ENCODE measurements around the gene PTPRD. TPM values are rescaled to one million over a fixed set of nuclear protein-coding genes. Genes with fewer than 3 reads are reported as not detected.

PTPRD gene
- total RNA-seq, 4 donors from 2014 or later = 0.72 to 8.0 (median 3.0) TPM

- 66 to 73% methylated on average over 2 of the region's 2 CpGs for WGBS, 2 donors
- TF ChIP-seq POLR2A (IDR thresholded peaks at IDR 0.05) (no peak), CTCF (IDR thresholded peaks at IDR 0.05) (no peak)
- intact Hi-C loops (cut with DNase I; ENCODE audit: low total_unique reads) = no loop called here
Measured at GRCh38 chr9:8515748-8516147, 2097.1 kb downstream of the PTPRD start.

GRCh38 chr9:8514760-8515159 lies 2098.0 kb downstream of the PTPRD start:
- WGBS, 2 donors = 81 to 93% methylated on average over 5 of the region's 5 CpGs
- DNase-seq (ENCODE audit: low spot score in 2 of 2) = no peak
- H3K4me3 ChIP-seq (ENCODE audit: low read depth, poor library complexity, severe bottlenecking) = no peak overlapping the region
- intact Hi-C loops (cut with DNase I; ENCODE audit: low total_unique reads) = no loop called here
- TF ChIP-seq CTCF (IDR thresholded peaks at IDR 0.05) = no peak
- no peak for TF ChIP-seq POLR2A (IDR thresholded peaks at IDR 0.05)

More at GRCh38 chr9:8515748-8516147, 2097.1 kb downstream of the PTPRD start:
- no peak for DNase-seq (ENCODE audit: low spot score in 2 of 2)
- no peak overlapping the region for H3K4me3 ChIP-seq (ENCODE audit: low read depth, poor library complexity, severe bottlenecking)

GRCh38 chr9:8508671-8509290 lies 2104.0 kb downstream of the PTPRD start:
- H3K4me3 ChIP-seq (ENCODE audit: low read depth, poor library complexity, severe bottlenecking) = no peak overlapping the region
- TF ChIP-seq POLR2A (IDR thresholded peaks at IDR 0.05) (no peak), CTCF (IDR thresholded peaks at IDR 0.05) (no peak)
- intact Hi-C loops (cut with DNase I; ENCODE audit: low total_unique reads) = no loop called here
- 91 to 93% methylated on average over 1 of the region's 1 CpG for WGBS, 2 donors
- no peak for DNase-seq (ENCODE audit: low spot score in 2 of 2)

- WGBS, 2 donors = 66 to 74% methylated on average over 4 of the region's 4 CpGs
- TF ChIP-seq CTCF (IDR thresholded peaks at IDR 0.05) (no peak), POLR2A (IDR thresholded peaks at IDR 0.05) (no peak)
- no peak for DNase-seq (ENCODE audit: low spot score in 2 of 2)
- intact Hi-C loops (cut with DNase I; ENCODE audit: low total_unique reads) = no loop called here
- no peak overlapping the region for H3K4me3 ChIP-seq (ENCODE audit: low read depth, poor library complexity, severe bottlenecking)
Measured at GRCh38 chr9:8494571-8494970, 2118.2 kb downstream of the PTPRD start.

- H3K4me3 ChIP-seq (ENCODE audit: low read depth, poor library complexity, severe bottlenecking) = no peak overlapping the region
- intact Hi-C loops (cut with DNase I; ENCODE audit: low total_unique reads) = no loop called here
- DNase-seq (ENCODE audit: low spot score in 2 of 2) = no peak
- 73 to 75% methylated on average over 4 of the region's 4 CpGs for WGBS, 2 donors
- TF ChIP-seq CTCF (IDR thresholded peaks at IDR 0.05) (no peak), POLR2A (IDR thresholded peaks at IDR 0.05) (no peak)
Measured at GRCh38 chr9:8492679-8493078, 2120.1 kb downstream of the PTPRD start.

- TF ChIP-seq CTCF (IDR thresholded peaks at IDR 0.05) = no peak
- no peak for TF ChIP-seq POLR2A (IDR thresholded peaks at IDR 0.05)
- intact Hi-C loops (cut with DNase I; ENCODE audit: low total_unique reads) = no loop called here
- no peak overlapping the region for H3K4me3 ChIP-seq (ENCODE audit: low read depth, poor library complexity, severe bottlenecking)
- DNase-seq (ENCODE audit: low spot score in 2 of 2) = no peak
- 94 to 96% methylated on average over 2 of the region's 2 CpGs for WGBS, 2 donors
Measured at GRCh38 chr9:8492024-8492423, 2120.8 kb downstream of the PTPRD start.
